ENCODE measurements around the gene BDH1. TPM values are rescaled to one million over a fixed set of nuclear protein-coding genes. Genes with fewer than 3 reads are reported as not detected.

The BDH1 gene
- total and polyA plus RNA-seq, 2 of the 8 experiments (the other 6 are each of a cell fraction or from before 2014, with no cell fraction given): 27.2 to 28.1 TPM

Small RNA genes lying within 50 kb of the gene (small RNA-seq; reads per million reads assigned to genes)
- not detected for gene AC132008.1 (ENCODE audit: insufficient read depth)

Other genes starting within 250 kb of the BDH1 start
- gene RUBCN, start 180.9 kb upstream of the BDH1 start, total RNA-seq (2021; fragmentation: NEBNext Ultra II Directional; extraction: Animal tissue kit (Norgen Biotek cat#: 25700)): 18.2 and 21.9 TPM in 2 replicates
- 9.3 and 11.9 TPM in 2 replicates for gene RUBCN, start 180.9 kb upstream of the BDH1 start, polyA plus RNA-seq (2011; rRNA removed)
- 24.4 and 24.7 TPM in 2 replicates for gene FYTTD1, start 193.9 kb upstream of the BDH1 start, total RNA-seq (2021; fragmentation: NEBNext Ultra II Directional; extraction: Animal tissue kit (Norgen Biotek cat#: 25700))
- 3.1 and 3.3 TPM in 2 replicates for gene FYTTD1, start 193.9 kb upstream of the BDH1 start, polyA plus RNA-seq (2011; rRNA removed)
- 48.2 and 66.0 TPM in 2 replicates for gene LRCH3, start 235.3 kb upstream of the BDH1 start, total RNA-seq (2021; fragmentation: NEBNext Ultra II Directional; extraction: Animal tissue kit (Norgen Biotek cat#: 25700))
- gene LRCH3, start 235.3 kb upstream of the BDH1 start, polyA plus RNA-seq (2011; rRNA removed): 58.4 and 81.0 TPM in 2 replicates